RWPE1 (cell line): ENCODE data around the gene FBXO44.

Experiments
- CTCF ChIA-PET: fragments of 350-600 bp; sonication (Branson Sonifier 250); formaldehyde crosslinking; extraction: SDS; loops from one replicate; lab custom pipeline; 2021; lab: Yijun Ruan, JAX
- POLR2A ChIA-PET: fragments of 400-600 bp; formaldehyde crosslinking; extraction: SDS; loops from one replicate; lab custom pipeline; 2020; ENCODE audit warnings: antibody characterized with exemption; ENCODE audit not compliant: low non-redundant PET; lab: Yijun Ruan, JAX
- DNase-seq: peaks from one replicate; pipeline ENCODE4 v3.0.0; 2012; ENCODE audit warnings: low spot score
- H3K27ac ChIP-seq: fragments of 450-650 bp; 2 replicates; pipeline ENCODE4 v1.5.1; 2017
- CTCF ChIP-seq: fragments of 450-650 bp; conservative IDR thresholded peaks from 2 replicates; pipeline ENCODE4 v1.5.1; 2017; ENCODE audit warnings: low read depth, mild to moderate bottlenecking

FBXO44 gene

GRCh38 chr1:11671544-11672286 lies 17.0 kb downstream of the FBXO44 start:
- POLR2A ChIA-PET = no interaction called here
- H3K27ac ChIP-seq = 0 out of 2 replicates have a peak overlapping the region, but pooled peaks have one; percentile 13
- DNase-seq = no peak
- CTCF ChIA-PET = interaction anchor here (0.7 kb wide), 1 partner anchor 23 kb away, joined by 3 read pairs; no protein-coding TSS in a partner anchor
- no peak for TF ChIP-seq CTCF

- TF ChIP-seq CTCF = no peak
- no peak overlapping the region for H3K27ac ChIP-seq
- POLR2A ChIA-PET = interaction anchor here (0.6 to 1.5 kb wide), 2 partner anchors 9 to 294 kb away, joined by 3 read pairs; partner anchors contain the start of gene FBXO6
- CTCF ChIA-PET = interaction anchor here (0.6 to 1.7 kb wide), 4 partner anchors 9 to 451 kb away, joined by 3 to 5 read pairs (median 4); partner anchors contain the start of gene FBXO6
- DNase-seq = no peak
Observed at GRCh38 chr1:11673089-11673769, 18.6 kb downstream of the FBXO44 start.

- ChIA-PET POLR2A (no interaction called here), CTCF (interaction anchor here (0.6 to 2.2 kb wide), 2 partner anchors 11 to 358 kb away, joined by 3 to 6 read pairs; partner anchors contain the start of gene FBXO6)
- TF ChIP-seq CTCF = no peak
- H3K27ac ChIP-seq = no peak overlapping the region
- DNase-seq = no peak
Observed at GRCh38 chr1:11674488-11674887, 19.8 kb downstream of the FBXO44 start.

GRCh38 chr1:11675325-11675724 lies 20.6 kb downstream of the FBXO44 start:
- no peak for DNase-seq
- POLR2A ChIA-PET = interaction anchor here (0.5 kb wide), 1 partner anchor 37 kb away, joined by 3 read pairs; no protein-coding TSS in a partner anchor
- CTCF ChIA-PET = interaction anchor here (0.6 to 2.2 kb wide), 2 partner anchors 12 to 68 kb away, joined by 4 to 6 read pairs; partner anchors contain the start of gene FBXO6
- H3K27ac ChIP-seq = no peak overlapping the region
- TF ChIP-seq CTCF = no peak

GRCh38 chr1:11676386-11677103 lies 21.9 kb downstream of the FBXO44 start:
- TF ChIP-seq CTCF = no peak
- POLR2A ChIA-PET = interaction anchor here (1.0 kb wide), 1 partner anchor 13 kb away, joined by 3 read pairs; the partner anchor contains the start of gene FBXO6
- H3K27ac ChIP-seq = no peak overlapping the region
- no peak for DNase-seq
- CTCF ChIA-PET = interaction anchor here (0.7 to 2.2 kb wide), 2 partner anchors 13 to 60 kb away, joined by 6 read pairs; partner anchors contain the start of gene FBXO6

GRCh38 chr1:11678442-11678841 lies 23.8 kb downstream of the FBXO44 start:
- no peak overlapping the region for H3K27ac ChIP-seq
- CTCF ChIA-PET = no interaction called here
- no peak for TF ChIP-seq CTCF
- POLR2A ChIA-PET = interaction anchor here (0.6 kb wide), 1 partner anchor 8 kb away, joined by 3 read pairs; no protein-coding TSS in a partner anchor
- no peak for DNase-seq
